HT-29 (cell line): ENCODE results near the gene CCSER1. TPM values are rescaled to one million over a fixed set of nuclear protein-coding genes. Genes with fewer than 3 reads are reported as not detected.
"Not testable (repeated sequence)": the region's sequence is repeated elsewhere in the genome, so short reads cannot be mapped to it uniquely, and the experiment has no call there.

ENCODE experiments used
- DNase-seq: peaks from one replicate; pipeline ENCODE4 v3.0.0-alpha.2; 2015; ENCODE audit warnings: low spot score
- total RNA-seq: library from RNA; depleted of rRNA; stranded (reverse); fragments of >200 nt; shearing (Covaris generic); gene quantifications from 2 replicates; pipeline ENCODE4 v1.2.3, GENCODE V29; 2014

Gene CCSER1
- total RNA-seq, 1 experiment from 2014 or later: 12.3 TPM

GRCh38 chr4:91279899-91280298, 1152.7 kb downstream of the CCSER1 start:
- DNase-seq: no peak

GRCh38 chr4:91280551-91281290, 1153.5 kb downstream of the CCSER1 start:
- no peak for DNase-seq

DNA sequence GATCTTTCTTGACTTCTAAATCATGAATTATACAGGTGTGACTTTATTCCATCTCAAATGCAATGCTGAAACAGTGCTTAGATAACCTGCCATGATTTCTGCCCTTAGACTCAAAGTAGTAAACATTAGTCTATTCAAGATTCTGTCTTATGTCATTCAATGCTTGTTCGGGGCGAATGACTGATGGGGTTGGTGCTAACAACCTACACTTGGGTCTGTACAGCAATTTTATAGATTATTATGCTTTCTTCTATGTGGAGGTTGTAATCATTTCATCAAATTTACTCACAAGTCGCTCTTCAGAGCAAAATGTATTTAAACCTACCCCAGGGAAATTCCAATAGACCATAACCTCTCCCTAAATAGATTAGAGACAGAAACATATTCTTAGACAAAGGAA, 1155.0 kb downstream of the CCSER1 start:
- no peak for DNase-seq

DNA sequence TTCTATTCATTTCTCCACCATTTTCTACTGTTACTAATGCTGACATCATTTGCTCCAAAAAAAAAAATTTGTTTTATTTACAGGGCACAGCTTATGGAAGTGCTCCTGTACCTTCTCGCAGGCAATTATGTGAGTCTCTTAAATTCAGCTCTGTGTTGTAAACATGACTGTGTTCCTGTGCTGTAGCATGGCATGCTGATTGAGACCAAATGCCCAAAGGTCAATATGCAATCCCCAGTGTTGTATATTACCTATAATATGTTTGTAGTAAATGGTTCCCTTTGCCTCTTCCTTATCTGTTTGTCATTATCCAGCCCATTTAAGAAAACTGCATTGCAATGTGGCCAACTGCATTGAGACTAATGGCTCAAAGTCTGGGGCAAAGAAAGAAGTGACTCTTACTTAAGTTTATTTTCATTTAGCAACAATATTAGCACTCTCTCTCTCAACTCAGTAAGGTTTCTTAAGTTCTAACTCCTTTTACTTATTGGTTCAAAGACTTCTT, 1156.6 kb downstream of the CCSER1 start:
- DNase-seq: no peak

GRCh38 chr4:91284480-91284879, 1157.3 kb downstream of the CCSER1 start:
- DNase-seq: no peak

GRCh38 chr4:91285487-91285886, 1158.3 kb downstream of the CCSER1 start:
- no peak for DNase-seq

DNA sequence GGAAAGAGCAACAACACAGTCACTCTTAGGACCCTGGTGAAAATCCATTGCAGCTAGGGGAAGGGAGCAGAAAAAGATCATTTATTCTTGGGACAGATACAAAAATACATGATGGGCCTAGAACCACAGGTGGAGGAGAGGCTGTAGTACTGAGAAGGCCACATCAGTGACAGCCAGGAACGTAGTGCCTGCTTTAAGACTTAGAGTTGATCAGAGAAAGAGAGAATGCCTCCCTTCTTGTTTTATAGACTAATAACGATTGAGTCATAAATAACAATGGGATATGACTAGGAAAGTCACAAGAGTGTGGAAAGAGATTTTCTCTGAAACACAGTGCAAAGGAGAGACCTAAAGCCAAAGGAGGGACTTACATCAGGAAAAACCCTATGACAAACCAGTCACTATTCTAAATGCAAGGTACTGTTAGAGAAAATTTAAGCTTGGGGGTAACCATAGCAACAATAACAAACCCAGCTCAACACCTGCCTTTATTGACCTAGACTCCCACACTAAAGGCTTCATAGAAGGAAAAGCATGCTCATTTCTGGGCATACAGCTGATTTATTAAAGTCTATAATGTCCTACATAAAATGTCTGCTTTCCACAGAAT, 1161.6 kb downstream of the CCSER1 start:
- DNase-seq: peak; percentile 44

GRCh38 chr4:91298156-91298700, 1171.0 kb downstream of the CCSER1 start:
- no peak for DNase-seq

- no peak for DNase-seq
Observed at GRCh38 chr4:91298824-91299223, 1171.6 kb downstream of the CCSER1 start.

DNA sequence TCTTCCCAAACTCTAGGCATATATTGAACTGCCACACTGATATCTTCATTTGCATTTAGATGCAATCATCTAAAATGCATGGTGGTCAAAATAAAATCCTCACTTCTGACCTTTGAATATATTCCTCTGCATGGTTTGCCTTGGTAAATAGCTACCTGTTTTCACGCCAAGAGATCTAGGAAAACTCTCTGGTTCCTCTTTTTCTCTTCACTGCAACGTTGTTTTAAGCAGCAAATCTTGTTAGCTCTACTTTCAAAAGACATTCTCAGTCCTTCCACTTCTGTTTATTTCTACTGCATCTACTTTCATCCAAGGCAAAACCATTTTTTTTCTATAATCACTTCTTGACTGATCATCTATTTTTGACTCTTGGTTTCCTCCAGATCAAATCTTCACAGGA, 1174.9 kb downstream of the CCSER1 start:
- no peak for DNase-seq

DNA sequence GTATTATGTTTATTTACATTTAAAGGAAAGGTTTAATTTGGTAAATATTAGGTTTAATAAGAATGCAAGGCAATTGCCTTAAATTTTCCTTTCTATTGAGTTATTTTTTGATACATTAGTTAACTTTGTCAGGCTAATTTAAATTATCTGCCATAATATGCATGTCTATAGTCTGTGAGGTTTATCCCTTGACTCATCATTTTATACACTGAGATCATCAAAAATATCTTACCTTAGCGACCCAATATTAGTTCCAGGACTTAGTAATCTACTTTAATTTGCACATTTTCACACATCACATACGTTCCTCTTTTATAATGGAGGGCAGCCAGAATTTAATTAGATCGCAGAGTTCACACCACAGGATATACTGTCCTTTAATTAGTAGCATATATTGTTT, 1177.1 kb downstream of the CCSER1 start:
- DNase-seq: no peak

DNA sequence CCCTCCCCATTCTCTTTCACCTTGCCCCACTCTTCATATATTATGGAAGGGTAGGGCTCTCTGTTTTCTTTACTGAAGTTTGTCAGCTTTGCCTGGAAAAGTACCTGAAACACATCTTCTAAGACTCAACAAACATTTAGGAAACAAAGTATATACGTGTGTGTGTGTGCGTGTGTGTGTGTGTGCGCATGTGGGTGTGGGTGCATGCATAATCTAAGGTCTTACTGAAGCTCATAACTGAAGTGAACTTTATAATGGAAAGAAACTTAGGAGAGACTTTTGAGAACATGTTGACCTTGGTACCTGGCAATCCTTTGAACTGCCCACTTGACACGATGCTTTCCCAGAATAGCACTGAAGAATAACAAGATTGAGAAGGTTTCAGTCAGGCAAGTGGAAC, 1190.2 kb downstream of the CCSER1 start:
- no peak for DNase-seq

- no peak for DNase-seq
Observed at GRCh38 chr4:91319556-91320268, 1192.5 kb downstream of the CCSER1 start.

GRCh38 chr4:91322961-91323360, 1195.8 kb downstream of the CCSER1 start:
- DNase-seq: no peak

DNA sequence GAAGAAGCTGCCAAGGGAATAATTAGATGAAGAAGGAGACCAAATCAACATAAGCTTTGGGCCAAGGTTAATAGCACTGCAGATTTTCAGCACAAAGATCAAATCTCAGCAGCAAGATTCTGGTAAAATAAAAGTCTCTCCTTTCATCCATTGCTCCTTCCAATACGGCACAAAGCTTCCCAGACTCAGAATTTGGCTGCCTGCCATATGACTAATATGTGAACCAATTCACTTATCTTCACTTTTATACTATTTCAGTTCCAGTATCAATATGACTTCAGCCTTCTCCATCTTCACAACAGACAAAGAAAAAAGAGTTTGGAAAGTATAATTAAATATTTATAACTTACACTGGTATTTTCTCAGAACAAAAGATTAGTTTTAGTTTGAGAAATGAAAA, 1198.3 kb downstream of the CCSER1 start:
- peak; percentile 70 for DNase-seq

GRCh38 chr4:91326167-91326566, 1199.0 kb downstream of the CCSER1 start:
- not testable (repeated sequence) for DNase-seq

- no peak for DNase-seq
Observed at GRCh38 chr4:91330555-91331137, 1203.5 kb downstream of the CCSER1 start.

DNA sequence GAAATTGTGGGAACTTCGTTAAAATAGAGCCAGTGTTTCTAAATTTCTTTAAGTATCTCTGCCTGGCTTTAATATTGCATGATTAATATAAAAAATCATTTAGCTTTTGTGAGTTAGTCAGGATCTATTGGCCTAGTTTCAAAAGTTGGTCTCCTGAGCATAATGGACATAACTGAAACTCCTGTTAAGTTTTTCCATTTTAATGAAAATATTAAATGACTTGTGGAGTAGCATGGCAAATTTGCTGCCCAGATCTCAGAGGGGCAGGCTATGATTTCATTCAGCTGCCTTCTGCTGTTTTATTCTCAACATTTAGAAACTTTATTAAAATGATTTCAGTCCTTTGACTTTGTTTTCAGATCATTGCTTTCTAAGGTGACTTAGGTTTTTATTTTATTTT, 1213.6 kb downstream of the CCSER1 start:
- DNase-seq: no peak

DNA sequence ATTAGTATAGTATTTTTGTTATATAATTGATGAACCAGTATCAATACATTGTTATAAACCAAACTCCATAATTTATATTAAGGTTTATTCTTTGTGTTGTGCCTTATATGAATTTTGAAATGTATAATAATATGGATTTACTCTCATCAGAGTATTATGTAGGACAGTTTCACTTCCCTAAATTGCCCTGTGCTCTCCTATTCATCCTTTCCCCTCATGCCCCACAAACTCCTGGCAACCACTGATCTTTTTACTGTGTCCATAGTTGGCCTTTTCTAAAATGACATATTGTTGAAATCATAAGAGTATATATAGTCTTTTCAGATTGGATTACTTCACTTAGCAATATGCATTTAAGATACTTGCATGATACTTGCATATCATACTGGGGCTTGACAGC, 1218.4 kb downstream of the CCSER1 start:
- no peak for DNase-seq

DNA sequence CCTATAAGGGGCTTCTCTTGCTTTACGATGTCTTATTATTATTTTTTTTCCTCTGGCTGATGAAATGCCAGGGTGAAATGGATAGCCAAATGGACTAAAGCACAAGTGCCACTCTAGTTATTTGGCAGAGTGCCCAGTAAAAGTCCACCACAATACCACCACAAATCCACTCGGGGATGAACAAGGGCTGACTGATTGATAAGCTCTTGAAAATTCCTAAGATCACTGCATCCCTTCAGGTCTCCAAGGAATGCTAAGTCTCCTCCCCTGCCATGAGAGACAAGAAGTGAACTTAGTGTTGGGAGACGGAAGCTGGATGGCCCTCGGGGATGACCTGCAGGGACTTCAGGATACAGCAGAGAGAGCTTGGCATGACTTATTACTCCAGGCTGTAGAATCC, 1229.3 kb downstream of the CCSER1 start:
- not testable (repeated sequence) for DNase-seq

DNA sequence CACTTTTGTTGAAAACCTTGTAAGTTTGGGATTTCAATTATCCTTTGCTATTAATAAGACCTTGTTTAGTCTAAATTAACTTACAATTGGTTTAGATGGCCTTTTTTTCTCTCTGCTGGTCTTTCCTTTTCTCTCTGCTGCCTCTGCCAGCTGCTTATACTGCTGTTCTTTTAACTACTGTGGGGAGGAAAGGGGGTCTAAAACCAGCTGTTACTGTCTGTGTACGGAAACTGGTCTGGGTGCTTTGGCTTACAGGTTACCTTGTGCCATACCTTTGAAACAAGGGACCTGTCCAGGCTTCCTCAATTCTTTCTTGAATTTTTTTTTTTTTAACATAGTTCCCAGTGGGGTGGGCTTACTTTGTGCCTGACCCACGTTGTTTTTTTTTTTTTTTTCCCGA, 1230.8 kb downstream of the CCSER1 start:
- not testable (repeated sequence) for DNase-seq

DNA sequence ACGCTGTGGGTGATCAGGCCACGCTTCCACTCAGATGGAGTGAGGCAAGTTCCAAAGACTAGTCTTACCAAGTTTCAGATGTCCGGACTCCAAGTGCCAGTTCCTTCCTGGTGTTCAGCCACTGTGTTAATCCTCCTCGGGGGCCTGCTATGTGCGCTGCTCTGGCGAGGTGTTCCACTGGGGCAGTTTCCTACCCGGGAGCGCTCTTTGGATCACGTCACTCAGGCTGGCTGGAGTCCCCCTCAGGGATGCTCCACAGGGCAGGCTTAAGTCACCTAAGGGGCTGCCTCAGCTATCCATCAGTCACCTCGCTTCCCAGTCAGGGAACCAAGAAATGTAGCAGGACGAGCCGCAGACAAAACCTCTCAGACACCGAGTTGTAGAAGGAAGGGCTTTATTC, 1231.4 kb downstream of the CCSER1 start:
- DNase-seq: not testable (repeated sequence)
